Parathyroid adenoma (tissue), 2 donors: ENCODE results near the gene TEAD4.

Experiments
- H2AFZ ChIP-seq: fragments of 300-600 bp; sonication (generic); one replicate; pipeline ENCODE4 v1.7.0; 2017; ENCODE audit warnings: antibody characterized with exemption, mild to moderate bottlenecking
- H3K27ac ChIP-seq: fragments of 300-600 bp; sonication (generic); one replicate; pipeline ENCODE4 v1.7.0; 2017
- H3K27me3 ChIP-seq: fragments of 300-600 bp; sonication (generic); one replicate; pipeline ENCODE4 v1.7.0; 2017; ENCODE audit warnings: low read length; ENCODE audit not compliant: control insufficient read depth, insufficient read depth
- H3K36me3 ChIP-seq: fragments of 300-600 bp; sonication (generic); one replicate; pipeline ENCODE4 v1.7.0; 2017; ENCODE audit warnings: low read length; ENCODE audit not compliant: control insufficient read depth, insufficient read depth
- H3K4me1 ChIP-seq: fragments of 300-600 bp; sonication (generic); one replicate; pipeline ENCODE4 v1.7.0; 2017; ENCODE audit warnings: control low read depth
- H3K4me2 ChIP-seq: fragments of 300-600 bp; sonication (generic); one replicate; pipeline ENCODE4 v1.7.0; 2017; ENCODE audit warnings: low read length
- H3K4me3 ChIP-seq: fragments of 300-600 bp; sonication (generic); one replicate; pipeline ENCODE4 v1.7.0; 2017; ENCODE audit warnings: low read depth, low read length
- H3K79me2 ChIP-seq: fragments of 300-600 bp; sonication (generic); one replicate; pipeline ENCODE4 v1.7.0; 2017; ENCODE audit warnings: control low read depth
- H3K9ac ChIP-seq: fragments of 300-600 bp; sonication (generic); one replicate; pipeline ENCODE4 v1.7.0; 2017; ENCODE audit warnings: mild to moderate bottlenecking
- H3K9me3 ChIP-seq: fragments of 300-600 bp; sonication (generic); one replicate; pipeline ENCODE4 v1.7.0; 2017; ENCODE audit warnings: low read length; ENCODE audit not compliant: control insufficient read depth
- CTCF ChIP-seq: fragments of 300-600 bp; sonication (generic); IDR thresholded peaks from one replicate; pipeline ENCODE4 v1.7.0; 2017; ENCODE audit warnings: antibody characterized with exemption, mild to moderate bottlenecking
- donor health status: primary hyperparathyroidism.

TEAD4 gene

GRCh38 chr12:2944401-2945047 lies 14.7 kb upstream of the TEAD4 start:
- Histone ChIP-seq H3K9ac (no peak overlapping the region), H3K27me3 (no peaks in the 10 kb centered on the region), H2AFZ (peak overlapping the region; percentile 48), H3K4me2 (no peak overlapping the region), H3K4me3 (no peak overlapping the region), H3K4me1 (no peaks in the 10 kb centered on the region), H3K27ac (no peak overlapping the region), H3K9me3 (no peaks in the 10 kb centered on the region), H3K36me3 (no peaks in the 10 kb centered on the region), H3K79me2 (no peaks in the 10 kb centered on the region)
- peak; percentile 64 for TF ChIP-seq CTCF

- TF ChIP-seq CTCF = no peak
These were observed 9.8 kb upstream of the TEAD4 start for GRCh38 chr12:2949411-2949810.

GRCh38 chr12:2955888-2956287 lies 3.3 kb upstream of the TEAD4 start:
- Histone ChIP-seq H3K36me3 (no peaks in the 10 kb centered on the region), H3K27me3 (no peaks in the 10 kb centered on the region)
- TF ChIP-seq CTCF = no peak

More at GRCh38 chr12:2949411-2949810, 9.8 kb upstream of the TEAD4 start:
- Histone ChIP-seq H2AFZ (no peak overlapping the region), H3K9ac (no peak overlapping the region), H3K36me3 (no peaks in the 10 kb centered on the region), H3K9me3 (no peaks in the 10 kb centered on the region), H3K27me3 (no peaks in the 10 kb centered on the region), H3K79me2 (no peaks in the 10 kb centered on the region), H3K4me2 (no peak overlapping the region), H3K4me1 (no peaks in the 10 kb centered on the region), H3K27ac (no peak overlapping the region), H3K4me3 (no peak overlapping the region)

DNA sequence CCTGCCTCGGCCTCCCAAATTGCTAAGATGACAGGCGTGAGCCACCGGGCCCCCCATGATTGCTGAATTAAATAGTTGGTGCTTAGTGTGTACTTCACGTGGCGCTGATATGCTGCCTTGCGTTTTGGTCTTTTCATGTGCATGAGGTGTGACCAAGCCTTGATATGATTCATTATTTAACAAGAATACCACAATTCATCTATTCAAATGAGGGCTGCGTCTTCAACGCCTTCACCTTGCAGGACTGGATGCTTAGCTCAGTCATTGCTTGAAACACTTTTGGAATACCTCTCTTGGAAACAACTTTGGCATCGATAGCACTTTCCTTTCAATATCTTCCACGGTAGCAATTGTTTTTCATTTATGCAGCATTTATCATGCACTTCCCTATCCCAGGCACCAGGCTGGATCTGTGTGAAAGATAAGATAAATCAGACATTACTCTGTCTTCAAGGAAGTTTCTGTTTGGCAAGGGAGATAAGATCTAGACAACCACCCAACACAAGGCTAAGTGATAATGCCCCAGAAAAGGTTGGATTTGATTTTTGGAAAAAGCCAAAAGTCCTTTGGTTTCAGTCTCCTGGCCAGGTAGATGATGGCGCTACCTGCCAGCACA lies 1.3 kb upstream of the TEAD4 start:
- Histone ChIP-seq H2AFZ (peak overlapping the region; percentile 86), H3K9ac (no peak overlapping the region), H3K27ac (peak overlapping the region; percentile 55), H3K9me3 (no peaks in the 10 kb centered on the region), H3K27me3 (no peaks in the 10 kb centered on the region), H3K4me3 (peak overlapping the region; percentile 47), H3K79me2 (no peaks in the 10 kb centered on the region), H3K36me3 (no peaks in the 10 kb centered on the region), H3K4me1 (peaks cover 11% of the 10 kb centered on the region), H3K4me2 (peak overlapping the region; percentile 80)
- TF ChIP-seq CTCF = no peak

More at GRCh38 chr12:2955888-2956287, 3.3 kb upstream of the TEAD4 start:
- no peaks in the 10 kb centered on the region for H3K79me2 ChIP-seq
- H3K9me3 ChIP-seq = no peaks in the 10 kb centered on the region
- H3K4me2 ChIP-seq = no peak overlapping the region
- H3K27ac ChIP-seq = no peak overlapping the region
- peaks cover 11% of the 10 kb centered on the region for H3K4me1 ChIP-seq
- H3K9ac ChIP-seq = no peak overlapping the region
- no peak overlapping the region for H2AFZ ChIP-seq
- H3K4me3 ChIP-seq = no peak overlapping the region
